ENCODE data around the gene AMZ2. TPM values are rescaled to one million over a fixed set of nuclear protein-coding genes. Genes with fewer than 3 reads are reported as not detected.

Gene AMZ2
- total and polyA plus RNA-seq, 2 of the 8 experiments (the other 6 are each of a cell fraction or from before 2014, with no cell fraction given), result 49.5 to 71.0 TPM

GRCh38 chr17:68255731-68256538 lies 8.1 kb downstream of the AMZ2 start:
- POLR2A ChIA-PET (ENCODE audit: partially characterized antibody), result no interaction called here
- CTCF ChIA-PET (ENCODE audit: partially characterized antibody), result no interaction called here
- no peak for FAIRE-seq

More at GRCh38 chr17:68255731-68256538, 8.1 kb downstream of the AMZ2 start:
- H3K18ac ChIP-seq (ENCODE audit: extremely low read depth, low read length), result no peak overlapping the region
- no peak overlapping the region for H4K91ac ChIP-seq (replicated peaks; ENCODE audit: insufficient read length, low read length)
- H3K27ac ChIP-seq (ENCODE audit: low read depth, low read length), result no peak overlapping the region
- TF ChIP-seq EGR1 (IDR thresholded peaks at IDR 0.05; ENCODE audit: borderline replicate concordance, low read depth, low read length) (no peak), HDAC2 (IDR thresholded peaks at IDR 0.05; ENCODE audit: borderline replicate concordance in 1 of 2, low read depth in 2 of 2, low read length in 2 of 2) (no peak), SIRT6 (IDR thresholded peaks at IDR 0.05; ENCODE audit: low read length) (no peak), BRCA1 (IDR thresholded peaks at IDR 0.05; ENCODE audit: low read depth, low read length) (no peak), SUZ12 (IDR thresholded peaks at IDR 0.05; ENCODE audit: low read length) (no peak), SIX5 (IDR thresholded peaks at IDR 0.05; ENCODE audit: low read depth, low read length) (no peak), ZNF274 (IDR thresholded peaks at IDR 0.05; ENCODE audit: borderline replicate concordance, extremely low read depth, low read length) (no peak), EZH2 (IDR thresholded peaks at IDR 0.05; ENCODE audit: low read depth, low read length, severe bottlenecking) (no peak), SAP30 (IDR thresholded peaks at IDR 0.05; ENCODE audit: insufficient read depth, insufficient replicate concordance, low read length) (no peak), SP2 (IDR thresholded peaks at IDR 0.05; ENCODE audit: low read length) (no peak), CEBPB (IDR thresholded peaks at IDR 0.05; ENCODE audit: low read depth, low read length) (no peak)
- TF ChIP-seq, protein P1, sequence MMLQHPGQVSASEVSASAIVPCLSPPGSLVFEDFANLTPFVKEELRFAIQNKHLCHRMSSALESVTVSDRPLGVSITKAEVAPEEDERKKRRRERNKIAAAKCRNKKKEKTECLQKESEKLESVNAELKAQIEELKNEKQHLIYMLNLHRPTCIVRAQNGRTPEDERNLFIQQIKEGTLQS (IDR thresholded peaks at IDR 0.05; ENCODE audit: insufficient read depth, low read depth, low read length), result no peak
- no peak overlapping the region for H2BK5ac ChIP-seq (ENCODE audit: low read depth, low read length)
- H3K56ac ChIP-seq (replicated peaks; ENCODE audit: insufficient read length, low read depth, low read length), result no peak overlapping the region
- no peak for DNase-seq (ENCODE audit: low read depth in 1 of 2, low spot score in 2 of 2)
- H3K4me3 ChIP-seq (ENCODE audit: extremely low read depth in 1 of 4, insufficient read depth in 2 of 4, low read depth in 3 of 4, low read length in 4 of 4), result no peak overlapping the region
- H2BK120ac ChIP-seq (replicated peaks; ENCODE audit: low read depth, low read length), result no peak overlapping the region
- H2BK12ac ChIP-seq (ENCODE audit: low read depth, low read length), result no peak overlapping the region
- H3K4me2 ChIP-seq (ENCODE audit: insufficient read depth in 1 of 2, low read depth in 2 of 2, low read length in 2 of 2), result no peak overlapping the region
- no peak overlapping the region for H3K9ac ChIP-seq (replicated peaks in 1 of 4; ENCODE audit: extremely low read depth in 1 of 4, low read depth in 3 of 4, low read length in 3 of 4)
- peaks cover 0 to 8% (median 4%) of the 10 kb centered on the region in 4 experiments; a peak in 3 of 7 replicates for H3K4me1 ChIP-seq (replicated peaks in 1 of 4; ENCODE audit: control insufficient read depth in 3 of 4, insufficient read depth in 4 of 4, low read length in 3 of 4)
- no peak overlapping the region for H3K4ac ChIP-seq (replicated peaks; ENCODE audit: insufficient read length, low read depth, low read length)
- H4K20me1 ChIP-seq (replicated peaks in 1 of 2; ENCODE audit: control insufficient read depth in 1 of 2, insufficient read depth in 2 of 2, low read length in 2 of 2), result no peaks in the 10 kb centered on the region
- H3K79me2 ChIP-seq (ENCODE audit: control insufficient read depth in 1 of 2, insufficient read depth in 2 of 2, low read length in 2 of 2), result no peaks in the 10 kb centered on the region
- no peaks in the 10 kb centered on the region for H3K23me2 ChIP-seq (ENCODE audit: low read depth, low read length)
- H3K23ac ChIP-seq (ENCODE audit: insufficient read length), result no peak overlapping the region
- H3K9me3 ChIP-seq (ENCODE audit: insufficient read depth in 2 of 2, low read depth in 1 of 2, low read length in 1 of 2), result no peaks in the 10 kb centered on the region
- 0 out of 7 replicates have a peak, but pooled peaks cover 0 to 3% (median 0%) of the 10 kb centered on the region in 4 experiments for H3K27me3 ChIP-seq (replicated peaks in 1 of 4; ENCODE audit: control insufficient read depth in 3 of 4, extremely low read depth in 1 of 4, insufficient read depth in 3 of 4, low read length in 3 of 4)
- peaks cover 0 to 28% (median 1%) of the 10 kb centered on the region in 4 experiments; a peak in 4 of 8 replicates for H3K36me3 ChIP-seq (ENCODE audit: control insufficient read depth in 2 of 4, insufficient read depth in 4 of 4, low read length in 3 of 4)
- H2BK15ac ChIP-seq (ENCODE audit: low read length), result no peak overlapping the region
- no peak overlapping the region for H2BK20ac ChIP-seq (ENCODE audit: low read length)
- H4K5ac ChIP-seq (ENCODE audit: insufficient read length, low read depth, low read length), result no peak overlapping the region
- H2AK5ac ChIP-seq (ENCODE audit: low read depth, low read length), result no peak overlapping the region
- no peak overlapping the region for H2AFZ ChIP-seq (ENCODE audit: low read length)
- no peaks in the 10 kb centered on the region for H3K79me1 ChIP-seq (ENCODE audit: low read depth, low read length)
- no peak overlapping the region for H4K8ac ChIP-seq (ENCODE audit: extremely low read depth, insufficient read depth, low read length)
- H3K14ac ChIP-seq (ENCODE audit: insufficient read length), result no peak overlapping the region
- 88% methylated on average over 5 of the region's 5 CpGs; no CpG with 5 or more reads in 1 of the 2 experiments for WGBS, 2 experiments (ENCODE audit: extremely low coverage in 1 of 2, insufficient coverage in 1 of 2, insufficient read length in 1 of 2, insufficient replicate concordance in 2 of 2, low coverage in 1 of 2, low lambda C conversion rate in 2 of 2, missing lambda C conversion rate in 1 of 2)

All from H1 (cell line).